Mammary epithelial cell (primary cell): ENCODE data around the gene EXD3.

Experiments
- CTCF ChIP-seq, 2 donors: IDR thresholded peaks in 1 of 2; conservative IDR thresholded peaks in 1 of 2; 2 replicates each; pipeline ENCODE4 v1.5.1; 2011 to 2012; ENCODE audit warnings: inconsistent platforms in 2 of 2, low read length in 2 of 2, mild to moderate bottlenecking in 2 of 2, control low read depth in 1 of 2, low read depth in 1 of 2; ENCODE audit not compliant: insufficient read depth in 1 of 2; ENCODE audit errors: extremely low read depth in 1 of 2
- EZH2 ChIP-seq: IDR thresholded peaks from 2 replicates; pipeline ENCODE4 v1.6.1; 2012; ENCODE audit warnings: low read length, inconsistent platforms, borderline replicate concordance

DNA sequence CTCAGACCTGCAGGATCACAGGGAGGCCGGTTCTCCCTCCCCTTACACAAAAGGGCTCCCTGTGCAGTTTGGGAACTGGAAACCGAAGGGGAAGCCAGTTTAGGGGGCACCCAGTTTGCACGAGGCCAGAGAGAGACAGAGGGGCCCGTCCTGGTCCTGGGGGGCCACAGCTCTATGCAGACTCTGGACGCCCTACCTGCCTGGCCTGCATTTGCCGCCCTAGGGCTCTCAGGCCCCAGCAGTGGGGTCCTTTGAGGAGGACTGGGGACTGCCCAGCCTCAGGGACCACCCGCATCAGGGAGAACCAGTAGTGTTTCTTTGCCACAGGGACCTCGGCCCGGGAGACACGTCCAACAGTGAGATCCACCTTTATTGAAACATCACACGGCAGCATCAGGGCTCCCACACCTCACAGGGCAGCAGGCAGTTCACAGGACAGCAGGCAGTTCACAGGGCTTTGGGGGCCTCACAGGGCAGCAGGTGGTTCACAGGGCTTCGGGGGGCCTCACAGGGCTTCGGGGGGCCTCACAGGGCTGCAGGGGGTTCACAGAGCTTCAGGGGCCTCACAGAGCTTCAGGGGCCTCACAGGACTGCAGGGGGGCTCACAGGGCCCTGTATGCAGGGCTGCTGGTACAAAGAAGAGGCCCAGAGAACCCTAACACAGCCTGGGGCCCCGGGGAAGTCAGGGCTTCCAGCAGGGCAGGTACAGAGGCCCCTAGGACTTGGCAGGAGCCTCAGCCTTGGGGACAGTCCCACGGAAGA, 36.8 kb upstream of the EXD3 start:
- TF ChIP-seq CTCF (conservative IDR thresholded peaks at IDR 0.05 in 1 of 2, IDR thresholded peaks at IDR 0.05 in 1 of 2; ENCODE audit: extremely low read depth in 1 of 2, insufficient read depth in 1 of 2, low read depth in 1 of 2, low read length in 2 of 2) (no peak), EZH2 (no peak)
